ENCODE data around the gene MXD4. TPM values are rescaled to one million over a fixed set of nuclear protein-coding genes. Genes with fewer than 3 reads are reported as not detected.
A peak's percentile ranks its signal among the peaks of the same experiment; 100 is the strongest.

Gene MXD4
- total RNA-seq, 2 donors from 2014 or later = 36.7 to 43.3 TPM

DNA sequence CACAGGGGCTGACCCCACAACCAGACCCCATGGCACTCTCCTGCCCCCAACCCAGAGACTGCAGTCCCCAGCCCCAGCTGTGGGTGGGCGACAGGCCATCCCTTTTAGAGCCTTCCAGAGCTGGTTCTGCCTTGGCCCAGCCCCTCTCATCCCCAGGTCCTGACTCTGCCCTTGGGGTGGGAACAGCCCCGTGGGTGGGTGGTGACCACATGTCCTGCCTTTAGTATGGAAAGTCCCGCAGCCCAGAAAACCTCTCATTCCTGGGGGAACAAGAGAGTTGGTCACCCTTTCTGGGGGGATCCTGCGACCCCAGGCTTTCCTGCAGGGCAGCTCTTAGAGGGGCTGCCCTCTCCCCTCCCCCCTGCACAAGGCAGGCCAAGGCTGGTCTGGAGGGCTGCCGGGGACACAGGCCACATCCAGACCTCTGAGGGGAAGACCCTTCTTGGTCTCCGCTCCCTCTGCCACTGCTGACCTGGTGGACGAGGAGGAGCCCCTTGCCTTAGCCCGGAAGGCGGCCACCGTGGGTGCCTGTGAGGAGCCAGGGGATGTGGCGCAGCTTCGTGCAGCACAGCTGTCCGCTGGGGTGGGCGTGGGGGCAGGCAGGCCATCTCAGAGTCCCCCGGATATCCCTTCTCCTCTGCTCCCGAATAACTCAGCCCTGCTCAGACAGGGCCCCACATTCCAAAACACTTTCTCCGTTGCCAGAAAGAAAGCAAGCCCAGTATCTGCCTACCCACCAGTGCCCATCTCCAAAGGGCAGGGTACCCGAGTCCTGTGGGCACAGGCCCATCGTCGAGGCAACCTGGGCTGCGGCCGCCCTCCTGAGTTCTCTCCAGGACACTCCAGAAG, 6.7 kb upstream of the MXD4 start:
- Histone ChIP-seq H3K4me3 (no peak overlapping the region), H3K36me3 (no peaks in the 10 kb centered on the region), H3K27me3 (no peaks in the 10 kb centered on the region), H3K9ac (ENCODE audit: low read depth in 2 of 2, low read length in 2 of 2) (no peak overlapping the region), H3K27ac (no peak overlapping the region), H3K9me3 (no peaks in the 10 kb centered on the region), H3K4me1 (no peaks in the 10 kb centered on the region)
- no peak for DNase-seq
- TF ChIP-seq, protein P1, sequence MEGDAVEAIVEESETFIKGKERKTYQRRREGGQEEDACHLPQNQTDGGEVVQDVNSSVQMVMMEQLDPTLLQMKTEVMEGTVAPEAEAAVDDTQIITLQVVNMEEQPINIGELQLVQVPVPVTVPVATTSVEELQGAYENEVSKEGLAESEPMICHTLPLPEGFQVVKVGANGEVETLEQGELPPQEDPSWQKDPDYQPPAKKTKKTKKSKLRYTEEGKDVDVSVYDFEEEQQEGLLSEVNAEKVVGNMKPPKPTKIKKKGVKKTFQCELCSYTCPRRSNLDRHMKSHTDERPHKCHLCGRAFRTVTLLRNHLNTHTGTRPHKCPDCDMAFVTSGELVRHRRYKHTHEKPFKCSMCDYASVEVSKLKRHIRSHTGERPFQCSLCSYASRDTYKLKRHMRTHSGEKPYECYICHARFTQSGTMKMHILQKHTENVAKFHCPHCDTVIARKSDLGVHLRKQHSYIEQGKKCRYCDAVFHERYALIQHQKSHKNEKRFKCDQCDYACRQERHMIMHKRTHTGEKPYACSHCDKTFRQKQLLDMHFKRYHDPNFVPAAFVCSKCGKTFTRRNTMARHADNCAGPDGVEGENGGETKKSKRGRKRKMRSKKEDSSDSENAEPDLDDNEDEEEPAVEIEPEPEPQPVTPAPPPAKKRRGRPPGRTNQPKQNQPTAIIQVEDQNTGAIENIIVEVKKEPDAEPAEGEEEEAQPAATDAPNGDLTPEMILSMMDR (IDR thresholded peaks at IDR 0.05) = no peak
- intact Hi-C loops (cut with DNase I) = no loop called here

DNA sequence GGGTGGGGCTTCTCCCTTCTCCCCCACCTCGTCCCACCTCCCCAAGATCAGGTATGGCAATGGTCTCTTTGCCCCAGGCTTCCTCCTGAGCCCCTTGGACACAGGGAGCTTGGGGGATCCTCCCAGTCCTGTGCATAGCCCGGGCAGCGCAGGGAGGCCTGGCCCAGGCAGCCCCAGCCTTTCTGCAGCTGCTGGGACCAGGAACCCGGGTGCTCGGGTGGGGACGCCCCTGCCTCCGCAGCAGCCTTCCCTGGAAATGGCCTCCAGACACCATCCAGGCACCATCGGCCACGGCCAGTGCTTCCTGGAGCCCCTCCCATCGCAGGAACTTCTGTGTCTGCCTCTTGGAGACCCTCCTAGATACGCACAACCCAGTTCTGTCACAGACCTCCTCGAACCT, 5.9 kb upstream of the MXD4 start:
- TF ChIP-seq, protein P1 (IDR thresholded peaks at IDR 0.05) = no peak
- no peaks in the 10 kb centered on the region for H3K4me1 ChIP-seq
- no peak for DNase-seq
- intact Hi-C loops (cut with DNase I) = no loop called here
- H3K36me3 ChIP-seq = no peaks in the 10 kb centered on the region
- H3K9me3 ChIP-seq = no peaks in the 10 kb centered on the region
- no peaks in the 10 kb centered on the region for H3K27me3 ChIP-seq
- no peak overlapping the region for H3K4me3 ChIP-seq
- H3K9ac ChIP-seq (ENCODE audit: low read depth in 2 of 2, low read length in 2 of 2) = no peak overlapping the region
- H3K27ac ChIP-seq = no peak overlapping the region

DNA sequence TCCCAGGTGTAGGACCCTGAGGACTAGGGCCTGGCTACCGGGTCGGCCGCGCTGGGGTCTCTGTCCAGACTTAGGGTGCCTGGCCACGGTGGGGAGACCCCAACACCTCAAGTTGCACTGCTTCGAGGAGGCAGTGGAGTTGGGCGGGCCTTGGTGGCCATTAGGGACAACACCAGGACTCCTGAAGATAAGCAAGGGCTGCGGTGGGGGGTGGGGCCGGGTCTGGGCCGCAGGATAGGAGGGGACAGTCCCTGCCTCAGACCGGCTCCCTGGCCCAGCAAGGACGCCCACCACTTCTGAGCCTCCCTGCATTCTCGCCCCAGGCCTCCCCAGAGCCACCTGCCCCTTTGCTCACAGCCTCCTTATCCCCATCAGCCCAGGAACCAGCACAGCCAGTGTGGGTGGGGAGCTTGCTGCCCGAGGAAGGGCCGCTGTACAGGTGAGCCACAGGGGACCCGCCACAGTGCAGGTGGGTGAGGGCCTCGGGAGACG, 5.5 kb upstream of the MXD4 start:
- no peak overlapping the region for H3K9ac ChIP-seq (ENCODE audit: low read depth in 2 of 2, low read length in 2 of 2)
- H3K27ac ChIP-seq = no peak overlapping the region
- no peaks in the 10 kb centered on the region for H3K36me3 ChIP-seq
- H3K9me3 ChIP-seq = no peaks in the 10 kb centered on the region
- no peak overlapping the region for H3K4me3 ChIP-seq
- DNase-seq = no peak
- no peaks in the 10 kb centered on the region for H3K4me1 ChIP-seq
- TF ChIP-seq, protein P1 (IDR thresholded peaks at IDR 0.05) = no peak
- no peaks in the 10 kb centered on the region for H3K27me3 ChIP-seq
- intact Hi-C loops (cut with DNase I) = no loop called here

DNA sequence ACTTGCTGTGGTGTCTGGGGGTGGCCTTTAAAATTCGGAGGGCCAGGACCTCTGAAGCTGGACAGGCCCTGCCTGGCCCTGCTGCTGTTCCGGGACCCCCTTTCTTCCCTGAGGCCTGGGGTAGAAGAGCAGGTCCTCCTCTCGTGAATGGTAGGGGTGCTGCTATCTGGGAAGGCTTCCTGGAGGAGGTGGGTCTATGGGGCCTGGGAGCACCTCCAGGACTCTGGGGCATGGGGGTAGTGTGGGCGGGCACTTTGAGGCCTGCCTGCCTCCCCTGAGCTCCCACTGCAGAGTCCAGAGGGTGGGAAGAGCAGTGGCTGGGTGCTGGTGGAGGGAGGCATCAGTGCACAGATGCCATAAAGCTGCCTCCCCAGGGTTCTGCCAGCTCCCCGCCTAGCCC, 4.9 kb upstream of the MXD4 start:
- no peaks in the 10 kb centered on the region for H3K9me3 ChIP-seq
- TF ChIP-seq, protein P1 (IDR thresholded peaks at IDR 0.05) = no peak
- H3K36me3 ChIP-seq = no peaks in the 10 kb centered on the region
- H3K4me1 ChIP-seq = no peaks in the 10 kb centered on the region
- no peak overlapping the region for H3K9ac ChIP-seq (ENCODE audit: low read depth in 2 of 2, low read length in 2 of 2)
- DNase-seq = no peak
- H3K4me3 ChIP-seq = no peak overlapping the region
- intact Hi-C loops (cut with DNase I) = no loop called here
- no peaks in the 10 kb centered on the region for H3K27me3 ChIP-seq
- H3K27ac ChIP-seq = no peak overlapping the region

DNA sequence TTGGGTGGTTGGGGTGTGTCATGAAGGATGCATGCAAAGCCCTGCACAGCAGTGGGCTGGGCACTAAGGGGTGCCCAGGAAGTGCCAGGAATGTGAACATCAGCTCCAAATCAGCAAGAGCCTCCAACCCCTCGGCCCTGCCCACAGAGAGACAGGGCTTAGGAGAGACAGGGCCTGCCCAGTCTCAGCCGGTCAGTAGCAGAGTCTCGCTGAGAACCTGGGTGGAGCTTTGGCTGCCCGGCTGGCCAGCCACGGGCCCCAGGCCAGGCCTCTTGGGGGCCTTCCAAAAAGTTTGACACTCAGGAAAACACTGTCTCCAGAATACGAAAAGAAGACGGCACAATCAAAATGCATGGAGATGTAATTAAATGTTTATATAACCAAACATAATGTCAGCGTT, 4.3 kb upstream of the MXD4 start:
- H3K4me1 ChIP-seq = no peaks in the 10 kb centered on the region
- H3K9ac ChIP-seq (ENCODE audit: low read depth in 2 of 2, low read length in 2 of 2) = no peak overlapping the region
- no peak overlapping the region for H3K27ac ChIP-seq
- H3K27me3 ChIP-seq = no peaks in the 10 kb centered on the region
- DNase-seq = peak; percentile 55
- intact Hi-C loops (cut with DNase I) = no loop called here
- H3K9me3 ChIP-seq = no peaks in the 10 kb centered on the region
- H3K4me3 ChIP-seq = no peak overlapping the region
- H3K36me3 ChIP-seq = no peaks in the 10 kb centered on the region
- TF ChIP-seq, protein P1 (IDR thresholded peaks at IDR 0.05) = no peak

Measured in colonic mucosa (tissue), 4 donors.